BE2C (cell line): Measurements from ENCODE around the gene MED28. TPM values are rescaled to one million over a fixed set of nuclear protein-coding genes. Genes with fewer than 3 reads are reported as not detected.
"Not testable (repeated sequence)": the region's sequence is repeated elsewhere in the genome, so short reads cannot be mapped to it uniquely, and the experiment has no call there.

ENCODE experiments used
- DNase-seq: peaks from one replicate; pipeline ENCODE4 v3.0.0-alpha.2; 2020
- H3K27me3 ChIP-seq: fragments of 250-450 bp; sonication (Bioruptor Pico); 2 replicates; pipeline ENCODE4 v1.5.1; 2020; ENCODE audit warnings: mild to moderate bottlenecking
- H3K36me3 ChIP-seq: fragments of 250-450 bp; sonication (Bioruptor Pico); 2 replicates; pipeline ENCODE4 v1.5.1; 2020; ENCODE audit warnings: mild to moderate bottlenecking
- H3K4me1 ChIP-seq: fragments of 250-450 bp; sonication (Bioruptor Pico); 2 replicates; pipeline ENCODE4 v1.5.1; 2020
- H3K4me3 ChIP-seq: 2 replicates; pipeline ENCODE4 v1.5.1; 2011; ENCODE audit warnings: low read depth, low read length
- H3K9me3 ChIP-seq: fragments of 250-450 bp; sonication (Bioruptor Pico); 2 replicates; pipeline ENCODE4 v1.5.1; 2020
- CTCF ChIP-seq: IDR thresholded peaks from 2 replicates; pipeline ENCODE4 v1.5.1; 2012; ENCODE audit warnings: mild to moderate bottlenecking, low read depth, low read length
- polyA plus RNA-seq: library from polyadenylated mRNA; unstranded; fragments of >200 nt; gene quantifications from one replicate; pipeline ENCODE4 v1.2.1, GENCODE V29; 2012; ENCODE audit warnings: low read depth, missing spikeins; ENCODE audit not compliant: insufficient read length, insufficient read depth

Gene MED28, protein sequence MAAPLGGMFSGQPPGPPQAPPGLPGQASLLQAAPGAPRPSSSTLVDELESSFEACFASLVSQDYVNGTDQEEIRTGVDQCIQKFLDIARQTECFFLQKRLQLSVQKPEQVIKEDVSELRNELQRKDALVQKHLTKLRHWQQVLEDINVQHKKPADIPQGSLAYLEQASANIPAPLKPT
- 38.4 TPM for polyA plus RNA-seq

GRCh38 chr4:17614416-17615299 lies at the start of gene MED28:
Gene MED28 (plus strand): TSS chr4:17614641. CDS start chr4:17614655, 14 bp downstream.
- peaks cover 17% of the 10 kb centered on the region for H3K36me3 ChIP-seq
- DNase-seq = peak; percentile 97
- H3K9me3 ChIP-seq = no peaks in the 10 kb centered on the region
- no peak for TF ChIP-seq CTCF
- H3K4me3 ChIP-seq = peak within 1 kb of the TSS; percentile 98
- no peaks in the 10 kb centered on the region for H3K27me3 ChIP-seq
- no peaks in the 10 kb centered on the region for H3K4me1 ChIP-seq

- Histone ChIP-seq H3K9me3 (no peaks in the 10 kb centered on the region), H3K36me3 (no peaks in the 10 kb centered on the region), H3K27me3 (no peaks in the 10 kb centered on the region), H3K4me3 (no peak overlapping the region), H3K4me1 (peaks cover 12% of the 10 kb centered on the region)
- DNase-seq = no peak
- TF ChIP-seq CTCF = no peak
Measured at GRCh38 chr4:17565846-17566245, 48.6 kb upstream of the MED28 start.

DNA sequence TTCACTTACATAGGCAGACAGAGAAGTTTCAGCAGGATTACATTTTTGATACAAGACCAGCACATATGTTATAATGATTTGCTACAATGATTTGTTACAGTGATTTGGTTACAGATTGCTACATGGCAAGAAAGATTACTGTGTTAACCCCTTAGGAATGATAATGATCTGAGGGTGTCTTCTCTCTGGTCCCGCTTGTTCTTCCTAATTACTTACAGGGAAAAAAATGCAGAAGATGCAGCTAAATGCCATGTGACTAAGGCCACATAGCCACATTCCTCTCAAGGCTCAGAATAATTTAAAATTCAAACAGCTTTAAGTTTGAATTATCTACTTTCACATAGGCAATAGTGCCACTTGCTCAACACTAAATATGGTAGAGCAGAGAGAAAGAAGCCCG lies 47.2 kb upstream of the MED28 start:
- no peaks in the 10 kb centered on the region for H3K9me3 ChIP-seq
- no peak overlapping the region for H3K4me3 ChIP-seq
- no peaks in the 10 kb centered on the region for H3K36me3 ChIP-seq
- H3K27me3 ChIP-seq = no peaks in the 10 kb centered on the region
- no peak for TF ChIP-seq CTCF
- H3K4me1 ChIP-seq = no peaks in the 10 kb centered on the region; the same call in 1 of the 2 replicates
- no peak for DNase-seq

- no peak overlapping the region for H3K4me3 ChIP-seq
- TF ChIP-seq CTCF = no peak
- H3K36me3 ChIP-seq = no peaks in the 10 kb centered on the region
- no peaks in the 10 kb centered on the region for H3K4me1 ChIP-seq
- H3K27me3 ChIP-seq = no peaks in the 10 kb centered on the region
- DNase-seq = no peak
- no peaks in the 10 kb centered on the region for H3K9me3 ChIP-seq
Measured at GRCh38 chr4:17574206-17574605, 40.2 kb upstream of the MED28 start.

GRCh38 chr4:17575177-17575576 lies 39.3 kb upstream of the MED28 start:
- H3K27me3 ChIP-seq, H3K4me1 ChIP-seq, H3K9me3 ChIP-seq, H3K36me3 ChIP-seq, DNase-seq, H3K4me3 ChIP-seq: not testable (repeated sequence)

DNA sequence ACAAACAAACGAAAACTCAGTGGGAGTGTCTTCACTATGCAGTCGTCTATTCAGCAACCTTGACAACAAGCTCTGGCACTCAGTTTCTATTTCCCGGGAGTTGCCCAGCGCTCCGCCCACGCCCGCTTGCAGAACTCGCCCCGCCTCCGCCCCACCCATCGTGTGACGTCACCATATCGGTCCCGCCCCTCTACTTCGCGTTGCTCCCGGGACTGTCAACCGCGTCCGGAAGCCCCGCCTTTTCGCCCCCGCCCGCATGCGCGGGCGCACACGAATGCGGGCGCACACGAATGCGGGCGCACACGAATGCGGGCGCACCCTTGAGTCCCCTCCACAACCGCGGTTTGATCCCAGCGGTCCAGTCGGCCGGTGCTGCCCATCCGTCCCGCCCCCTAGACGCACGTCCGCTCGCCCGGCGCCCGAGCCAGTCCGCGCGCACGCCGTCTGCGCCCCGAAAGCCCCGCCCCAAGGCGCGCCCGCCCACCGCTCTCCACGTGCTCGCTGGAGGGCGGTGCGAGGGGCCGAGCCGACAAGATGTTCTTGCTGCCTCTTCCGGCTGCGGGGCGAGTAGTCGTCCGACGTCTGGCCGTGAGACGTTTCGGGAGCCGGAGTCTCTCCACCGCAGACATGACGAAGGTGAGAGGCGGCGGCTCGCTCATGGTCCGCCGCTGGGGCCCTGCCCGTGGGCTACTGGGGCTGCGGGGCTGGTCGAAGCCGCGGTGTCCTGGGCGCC lies 37.3 kb upstream of the MED28 start, which contains the start of gene LAP3:
TSS of gene LAP3 (plus strand) at position 267 of the 733 bp plus-strand sequence. CDS start at position 535, 268 bp downstream.
- DNase-seq = peak; percentile 97
- TF ChIP-seq CTCF = no peak
- no peaks in the 10 kb centered on the region for H3K4me1 ChIP-seq

More for the DNA sequence above, 37.3 kb upstream of the MED28 start, which contains the start of gene LAP3:
- Histone ChIP-seq H3K36me3 (peaks cover 8% of the 10 kb centered on the region), H3K9me3 (no peaks in the 10 kb centered on the region), H3K27me3 (no peaks in the 10 kb centered on the region), H3K4me3 (peak within 1 kb of the TSS; percentile 73)
